GF-D8 (cell line): ENCODE data around the gene HHLA2.
"Not testable (repeated sequence)": the region's sequence is repeated elsewhere in the genome, so short reads cannot be mapped to it uniquely, and the experiment has no call there.

Experiments
- DNase-seq: peaks from one replicate; lab custom pipeline; 2025; lab: John Stamatoyannopoulos, UW

Gene HHLA2, protein sequence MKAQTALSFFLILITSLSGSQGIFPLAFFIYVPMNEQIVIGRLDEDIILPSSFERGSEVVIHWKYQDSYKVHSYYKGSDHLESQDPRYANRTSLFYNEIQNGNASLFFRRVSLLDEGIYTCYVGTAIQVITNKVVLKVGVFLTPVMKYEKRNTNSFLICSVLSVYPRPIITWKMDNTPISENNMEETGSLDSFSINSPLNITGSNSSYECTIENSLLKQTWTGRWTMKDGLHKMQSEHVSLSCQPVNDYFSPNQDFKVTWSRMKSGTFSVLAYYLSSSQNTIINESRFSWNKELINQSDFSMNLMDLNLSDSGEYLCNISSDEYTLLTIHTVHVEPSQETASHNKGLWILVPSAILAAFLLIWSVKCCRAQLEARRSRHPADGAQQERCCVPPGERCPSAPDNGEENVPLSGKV

DNA sequence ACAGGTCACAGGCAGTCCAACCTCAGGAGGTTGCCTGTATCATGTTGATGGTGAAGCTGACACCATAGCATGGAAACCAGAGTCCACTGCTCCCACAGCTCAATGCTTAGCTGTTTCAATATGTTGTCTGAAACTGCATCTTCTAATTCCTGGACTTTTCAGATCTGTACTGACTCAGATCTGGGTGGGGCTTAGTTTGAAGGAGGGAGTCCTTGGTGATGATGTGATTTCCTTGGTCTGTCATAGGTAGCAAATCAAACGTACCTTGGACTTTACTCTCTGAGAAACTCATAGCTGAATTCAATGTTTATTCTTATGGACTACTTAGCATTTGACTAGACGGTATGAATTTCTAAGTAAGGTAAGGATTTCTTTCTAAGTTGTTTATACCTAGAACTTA lies at the start of gene HHLA2:
Gene HHLA2, plus strand, starts transcription at position 310 of the 400 bp plus-strand sequence. CDS start 55,266 bp downstream, outside the sequence.
- no peak for DNase-seq

DNA sequence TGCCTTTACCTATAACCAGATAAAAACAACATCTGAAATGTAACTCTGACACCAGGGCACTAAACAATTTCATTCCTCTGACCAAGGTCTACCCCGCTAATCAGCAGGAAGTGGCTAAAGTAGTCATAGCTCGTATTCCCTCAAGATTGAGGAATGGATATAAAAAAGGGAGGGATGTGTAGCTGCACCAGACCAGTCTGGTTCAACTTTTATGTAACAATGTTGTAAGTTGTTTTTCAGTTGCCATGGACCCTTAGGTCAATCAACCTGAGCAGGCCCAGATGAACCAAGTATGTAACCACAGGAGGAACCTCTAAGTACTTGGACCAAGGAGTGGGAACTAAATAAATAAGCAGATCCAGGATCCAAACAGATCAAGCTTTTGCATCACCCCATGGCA lies 45.7 kb upstream of the HHLA2 start:
- DNase-seq, result no peak

DNA sequence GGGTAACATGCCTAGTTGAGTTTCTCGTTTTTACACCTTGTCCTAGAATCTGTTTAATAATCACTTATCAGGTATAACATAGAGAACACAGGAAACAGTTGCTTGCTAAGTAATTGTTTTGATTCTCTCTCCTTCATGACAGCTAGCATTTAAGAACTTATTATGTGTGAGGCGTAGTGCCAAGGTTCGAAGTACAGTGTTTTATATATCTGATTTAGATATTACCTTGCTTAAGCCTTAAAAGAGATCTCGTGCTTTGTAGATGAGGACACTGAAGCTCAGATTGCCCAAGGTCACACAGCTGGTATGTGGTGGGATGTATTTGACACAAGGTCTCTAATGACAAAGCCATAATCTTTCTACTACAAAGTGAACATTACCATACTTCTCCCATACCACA lies 45.1 kb upstream of the HHLA2 start:
- no peak for DNase-seq

DNA sequence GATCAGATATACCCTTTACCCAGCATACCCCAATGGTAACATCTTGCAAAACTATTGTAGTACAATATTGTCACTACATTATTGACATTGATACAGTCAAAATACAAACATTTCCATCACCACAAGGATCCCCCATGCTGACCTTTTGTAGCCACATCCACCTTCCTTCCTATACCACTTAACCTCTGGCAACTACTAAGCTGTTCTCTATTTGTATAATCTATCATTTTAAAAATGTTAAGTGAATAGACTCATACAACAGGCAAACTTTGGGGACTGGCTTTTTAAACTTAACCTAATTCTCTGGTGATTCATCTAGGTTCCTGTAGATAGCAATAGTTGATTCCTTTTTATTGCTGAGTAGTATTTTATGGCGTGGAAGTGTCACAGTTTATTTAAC lies 44.5 kb upstream of the HHLA2 start:
- DNase-seq, result no peak

DNA sequence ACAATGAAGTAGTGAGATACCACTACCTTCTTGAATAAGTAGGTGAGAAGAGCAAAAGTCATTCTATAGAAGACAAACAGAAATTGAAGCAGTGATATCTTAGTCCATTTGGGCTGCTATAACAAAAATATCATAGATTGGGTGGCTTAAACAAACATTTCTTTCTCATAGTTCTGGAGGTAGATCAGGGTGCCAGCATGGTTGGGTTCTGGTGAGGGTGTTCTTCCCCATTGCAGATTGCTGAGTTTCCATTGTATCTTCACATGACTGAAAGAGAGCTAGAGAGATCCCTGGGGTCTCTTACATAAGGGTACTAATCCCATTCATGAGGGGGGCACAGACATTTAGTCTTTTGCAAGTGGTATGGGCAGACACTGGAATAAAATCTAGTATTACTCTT lies 41.2 kb upstream of the HHLA2 start:
- no peak for DNase-seq

DNA sequence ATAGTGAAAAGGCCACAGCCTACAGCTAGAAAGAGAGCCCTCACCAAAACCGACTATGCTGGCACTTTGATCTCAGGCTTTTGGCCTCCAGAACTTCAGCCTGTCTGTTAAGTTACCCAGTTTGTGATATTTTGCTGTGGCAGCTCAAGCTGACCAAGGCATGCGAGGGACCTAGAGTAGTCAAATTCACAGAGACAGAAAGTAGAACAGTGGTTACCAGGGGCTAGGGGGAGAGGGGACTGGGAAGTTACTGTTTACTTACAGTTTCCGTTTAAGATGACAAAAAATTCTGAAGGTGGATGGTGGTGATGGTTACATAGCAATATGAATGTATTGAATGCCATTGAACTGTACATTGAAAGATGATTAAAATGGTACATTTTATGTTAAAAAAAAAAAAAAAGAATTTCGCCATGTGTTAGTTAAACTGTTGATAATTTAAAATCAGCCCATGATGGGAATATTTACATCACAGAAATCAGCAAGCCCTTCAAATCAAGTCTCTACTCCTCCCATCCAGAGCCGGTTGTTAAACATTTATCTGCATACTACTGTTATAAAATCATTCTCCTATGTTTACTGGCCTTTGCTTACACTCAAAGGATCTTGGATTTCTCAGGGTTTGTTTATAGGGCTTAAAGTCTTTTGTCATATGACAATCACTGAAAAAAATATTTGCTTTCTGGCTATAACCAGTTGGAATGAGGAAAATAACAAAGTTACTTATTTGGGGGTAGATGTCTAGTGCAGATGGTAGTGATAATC lies 31.6 kb upstream of the HHLA2 start:
- not testable (repeated sequence) for DNase-seq

DNA sequence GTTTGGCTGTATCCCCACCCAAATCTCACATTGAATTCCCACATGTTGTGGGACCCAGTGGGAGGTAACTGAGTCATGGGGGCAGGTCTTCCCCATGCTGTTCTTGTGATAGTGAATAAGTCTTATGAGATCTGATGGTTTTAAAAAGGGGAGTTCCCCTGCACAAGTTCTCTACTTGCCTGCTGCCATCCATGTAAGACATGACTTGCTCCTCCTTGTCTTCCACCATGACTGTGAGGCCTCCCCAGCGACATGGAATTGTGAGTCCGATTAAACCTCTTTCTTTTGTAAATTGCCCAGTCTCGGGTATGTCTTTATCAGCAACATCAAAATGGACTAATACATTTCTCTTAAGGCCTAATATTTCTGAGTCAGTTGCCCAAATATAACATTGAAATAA lies 28.1 kb upstream of the HHLA2 start:
- not testable (repeated sequence) for DNase-seq

DNA sequence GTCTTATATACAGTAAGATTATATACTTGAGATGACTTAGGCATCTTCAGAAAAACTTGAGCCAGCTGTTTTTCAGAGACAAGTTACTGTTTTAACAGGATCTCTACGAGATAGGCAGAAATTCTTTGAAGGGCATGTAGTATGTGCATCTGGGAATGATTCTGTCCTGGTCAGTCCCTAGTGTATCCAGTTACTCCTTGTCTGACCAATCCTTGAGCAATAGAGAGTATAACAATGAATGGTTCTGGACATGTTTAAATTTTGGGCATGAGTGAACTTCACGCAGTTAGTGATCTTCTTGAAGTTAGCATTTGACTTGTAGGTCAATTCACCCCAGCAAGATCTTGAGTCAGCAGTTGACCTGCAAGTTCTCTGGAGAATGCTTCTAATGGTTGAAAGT lies 24.7 kb upstream of the HHLA2 start:
- no peak for DNase-seq

DNA sequence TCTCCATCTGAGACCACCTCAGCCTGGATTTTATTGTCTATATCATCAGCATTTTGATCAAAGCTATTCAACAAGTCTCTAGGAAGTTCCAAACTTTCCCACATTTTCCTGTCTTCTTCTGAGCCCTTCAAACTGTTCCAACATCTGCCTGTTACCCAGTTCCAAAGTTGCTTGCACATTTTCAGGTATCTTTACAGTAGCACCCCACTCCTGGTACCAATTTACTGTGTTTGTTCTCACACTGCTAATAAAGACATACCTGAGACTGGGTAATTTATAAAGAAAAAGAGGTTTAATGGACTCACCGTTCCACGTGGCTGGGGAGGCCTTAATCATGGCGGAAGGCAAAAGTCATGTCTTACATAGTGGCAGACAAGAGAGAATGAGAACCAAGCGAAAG lies 17.3 kb upstream of the HHLA2 start:
- not testable (repeated sequence) for DNase-seq

DNA sequence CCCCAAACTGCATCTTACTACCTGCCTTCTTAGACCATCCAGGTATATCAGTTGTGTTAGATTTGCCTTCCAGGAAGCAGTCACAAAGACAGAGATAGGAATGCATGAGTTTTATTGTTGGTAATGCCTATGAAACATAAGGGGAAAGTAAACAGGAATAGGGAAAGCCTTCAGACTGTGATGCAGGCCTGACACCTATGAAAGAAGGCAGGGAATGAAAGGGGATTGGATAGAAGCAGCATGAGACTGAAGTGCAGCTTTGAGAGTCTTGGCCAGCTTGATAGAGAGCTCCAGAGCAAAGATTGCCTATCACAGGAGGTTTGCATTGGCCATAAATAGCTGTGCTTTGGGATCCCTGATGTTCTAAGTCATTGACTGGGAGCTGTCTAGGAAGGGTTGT lies 15.9 kb upstream of the HHLA2 start:
- no peak for DNase-seq

DNA sequence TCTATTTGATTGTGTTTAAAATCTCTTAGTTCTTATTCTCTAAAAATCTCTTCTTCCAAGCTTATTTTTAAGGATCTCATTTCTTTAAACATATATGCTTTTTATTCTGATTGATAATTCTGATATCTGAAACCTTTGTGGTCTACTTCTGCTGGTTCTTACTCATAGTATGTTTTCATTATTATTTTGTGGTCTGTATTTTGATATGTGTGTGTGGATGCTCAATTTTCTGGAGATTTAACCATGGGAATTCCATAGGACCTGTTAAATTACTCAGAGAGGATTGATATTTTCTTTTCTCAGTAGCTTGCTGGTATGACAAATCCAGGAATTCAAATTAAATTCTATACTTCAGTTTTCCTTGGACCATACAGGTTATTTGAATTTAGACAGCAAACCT lies 14.7 kb upstream of the HHLA2 start:
- no peak for DNase-seq

DNA sequence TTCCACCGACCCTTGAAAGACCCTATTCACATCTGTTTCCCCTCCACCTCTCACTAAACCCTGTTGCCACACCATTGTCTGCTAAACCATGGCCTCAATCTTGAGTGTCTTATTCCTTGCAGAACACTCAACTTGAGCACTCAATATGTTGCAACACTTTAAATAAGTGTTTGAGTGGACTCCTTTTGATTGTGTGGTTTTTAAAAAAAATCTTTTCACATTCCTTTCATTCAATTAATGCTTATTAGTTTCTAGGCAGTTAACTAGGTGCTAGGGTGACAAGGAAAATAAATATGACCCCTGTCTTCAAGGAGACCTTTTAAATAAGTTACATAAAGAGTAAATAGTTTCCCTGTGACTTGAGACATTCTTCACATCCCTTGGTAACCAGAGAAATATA lies 13.3 kb upstream of the HHLA2 start:
- no peak for DNase-seq

DNA sequence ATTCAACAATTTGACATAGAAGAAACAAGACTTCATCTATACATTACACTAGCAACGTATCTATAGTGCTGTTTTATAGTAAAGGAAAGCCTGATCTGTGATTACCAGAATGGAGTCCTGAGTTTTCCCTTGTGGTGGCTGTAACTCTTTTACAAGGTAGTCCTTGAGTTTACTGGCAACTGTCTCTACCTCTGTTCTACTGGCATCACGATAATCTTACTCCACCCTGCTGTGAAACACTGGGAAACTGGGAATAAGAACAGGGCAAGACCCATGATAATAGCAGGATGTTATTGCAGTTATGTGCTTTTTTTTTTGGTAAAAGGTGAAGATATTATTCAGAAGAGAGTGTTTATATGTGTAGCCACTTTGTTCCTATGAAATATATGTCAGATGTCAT lies 12.4 kb upstream of the HHLA2 start:
- no peak for DNase-seq

DNA sequence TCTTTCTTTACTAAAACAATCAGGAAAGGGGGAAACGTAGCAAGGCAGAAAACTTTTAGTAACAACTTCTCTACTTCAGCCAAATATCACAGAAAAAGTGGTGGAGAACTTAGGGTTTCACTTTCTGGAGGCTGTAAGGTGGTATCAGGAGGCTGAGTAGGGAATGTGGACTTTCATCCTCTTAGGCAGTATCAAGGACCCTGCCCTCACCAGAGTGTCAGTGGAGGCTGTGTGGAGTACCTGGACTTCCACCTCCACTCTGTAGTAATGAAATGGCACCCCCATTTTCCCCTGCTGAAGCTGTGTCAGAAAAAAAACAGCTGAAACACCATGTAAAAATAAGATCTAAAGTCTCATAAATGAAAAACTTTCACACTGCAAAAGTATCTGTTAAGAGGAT lies 11.2 kb upstream of the HHLA2 start:
- DNase-seq, result no peak

DNA sequence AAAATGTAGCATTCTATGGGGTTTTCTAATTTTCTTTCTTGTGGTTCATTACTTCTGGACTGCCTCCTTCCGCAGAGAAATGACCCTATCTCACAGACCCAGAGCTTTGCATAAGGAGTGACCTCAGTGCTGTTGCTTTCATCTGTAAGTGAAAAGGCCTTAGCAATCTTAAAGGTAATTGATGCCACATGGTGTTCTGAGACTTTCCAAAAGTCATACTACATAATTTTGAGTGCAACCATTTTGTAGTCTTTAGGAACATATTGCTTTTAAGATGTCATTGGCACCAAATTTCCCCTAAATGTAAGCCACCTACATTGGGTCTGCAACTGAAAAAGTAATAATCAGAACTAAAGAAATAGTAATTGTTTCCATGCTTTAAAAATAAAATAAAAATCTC lies 9.2 kb upstream of the HHLA2 start:
- DNase-seq, result no peak

DNA sequence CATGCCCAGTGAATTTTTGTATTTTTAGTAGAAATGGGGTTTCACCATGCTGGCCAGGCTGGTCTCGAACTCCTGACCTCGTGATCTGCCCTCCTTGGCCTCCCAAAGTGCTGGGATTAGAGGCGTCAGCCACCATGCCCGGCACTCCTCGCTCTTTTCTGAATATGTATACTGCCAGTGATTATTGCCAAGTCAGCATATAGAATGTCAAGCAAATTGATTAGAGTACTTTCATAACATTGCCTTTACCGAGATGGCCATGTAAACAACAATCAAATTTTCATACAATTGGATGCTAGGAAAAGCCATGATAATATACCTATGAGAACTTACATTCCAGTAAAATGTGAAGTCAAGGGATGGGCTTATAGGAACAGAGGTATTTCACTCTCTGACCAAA lies 8.2 kb upstream of the HHLA2 start:
- DNase-seq, result not testable (repeated sequence)

DNA sequence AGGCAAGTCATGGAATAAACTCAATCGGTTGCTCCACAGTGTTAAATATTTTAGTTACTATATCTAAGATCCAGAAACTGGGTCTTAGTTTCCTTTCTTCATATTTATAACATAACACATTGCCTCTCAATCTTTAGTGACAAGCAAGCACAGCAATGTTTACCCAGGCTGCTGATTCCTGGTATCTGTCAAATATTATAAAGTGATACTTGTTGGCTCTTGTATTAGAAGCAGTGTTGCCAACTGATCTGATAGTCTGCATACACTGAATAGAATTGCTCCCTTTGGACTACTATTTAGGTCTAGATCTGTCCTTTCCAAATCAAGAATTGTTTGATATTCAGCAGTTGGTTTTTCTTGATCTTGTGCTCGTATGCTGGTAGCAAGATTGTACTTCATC lies 7.2 kb upstream of the HHLA2 start:
- no peak for DNase-seq

DNA sequence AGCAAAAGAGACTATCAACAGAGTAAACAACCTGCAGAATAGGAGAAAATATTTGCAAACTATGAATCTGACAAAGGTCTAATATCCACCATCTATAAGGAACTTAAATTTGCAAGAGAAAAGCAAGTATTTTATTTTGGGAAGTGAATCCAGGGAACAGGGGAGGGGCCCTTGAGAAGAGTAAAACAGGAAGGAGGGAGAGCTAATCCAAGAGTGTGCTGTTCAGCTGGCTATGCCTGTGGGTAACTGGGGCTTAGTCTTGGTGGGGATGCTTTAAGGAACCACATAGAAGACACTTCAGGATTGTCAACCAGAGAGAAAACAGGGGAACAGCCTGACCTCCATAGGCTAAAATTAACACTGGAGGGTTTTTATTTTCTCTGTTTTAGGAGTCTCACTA lies 3.9 kb upstream of the HHLA2 start:
- DNase-seq, result no peak

DNA sequence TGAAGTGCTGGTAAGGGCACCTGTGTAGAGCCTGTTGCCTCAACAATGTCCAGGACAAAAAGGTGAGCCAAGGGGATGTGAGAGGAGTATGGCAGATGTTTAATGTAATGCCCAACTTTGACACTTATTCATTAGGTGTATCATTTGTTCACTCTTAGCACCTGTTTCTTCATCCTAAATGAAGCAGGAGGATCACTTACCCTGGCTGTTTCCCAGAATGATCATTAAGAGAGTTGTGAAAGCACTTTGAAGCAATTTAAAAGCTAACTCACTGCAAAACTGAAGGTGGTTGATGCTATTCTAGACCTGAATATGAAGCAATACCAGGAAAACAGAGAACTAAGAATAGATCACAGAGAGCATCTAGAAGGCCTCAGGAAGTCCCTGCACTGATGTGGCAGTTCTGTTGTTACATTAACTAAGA lies 3.4 kb upstream of the HHLA2 start:
- DNase-seq, result no peak

DNA sequence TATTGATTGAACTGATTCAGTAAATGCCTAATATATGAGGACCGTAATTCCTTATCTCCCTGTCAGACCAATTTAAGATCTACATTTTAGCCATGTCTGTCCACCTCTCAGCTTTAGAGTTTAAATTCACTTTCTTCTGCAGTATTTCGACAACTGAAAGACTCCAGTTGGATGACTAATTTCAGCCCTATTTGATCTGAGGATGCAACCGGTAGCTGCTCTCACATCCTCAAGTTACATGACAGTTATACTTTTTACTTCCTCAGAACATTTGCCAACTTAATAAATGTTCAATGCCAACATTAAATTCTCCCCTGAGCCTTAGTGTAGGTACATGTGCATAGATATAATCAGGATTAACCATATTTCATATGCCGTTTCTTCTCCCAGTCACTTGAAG lies 2.5 kb upstream of the HHLA2 start:
- no peak for DNase-seq

DNA sequence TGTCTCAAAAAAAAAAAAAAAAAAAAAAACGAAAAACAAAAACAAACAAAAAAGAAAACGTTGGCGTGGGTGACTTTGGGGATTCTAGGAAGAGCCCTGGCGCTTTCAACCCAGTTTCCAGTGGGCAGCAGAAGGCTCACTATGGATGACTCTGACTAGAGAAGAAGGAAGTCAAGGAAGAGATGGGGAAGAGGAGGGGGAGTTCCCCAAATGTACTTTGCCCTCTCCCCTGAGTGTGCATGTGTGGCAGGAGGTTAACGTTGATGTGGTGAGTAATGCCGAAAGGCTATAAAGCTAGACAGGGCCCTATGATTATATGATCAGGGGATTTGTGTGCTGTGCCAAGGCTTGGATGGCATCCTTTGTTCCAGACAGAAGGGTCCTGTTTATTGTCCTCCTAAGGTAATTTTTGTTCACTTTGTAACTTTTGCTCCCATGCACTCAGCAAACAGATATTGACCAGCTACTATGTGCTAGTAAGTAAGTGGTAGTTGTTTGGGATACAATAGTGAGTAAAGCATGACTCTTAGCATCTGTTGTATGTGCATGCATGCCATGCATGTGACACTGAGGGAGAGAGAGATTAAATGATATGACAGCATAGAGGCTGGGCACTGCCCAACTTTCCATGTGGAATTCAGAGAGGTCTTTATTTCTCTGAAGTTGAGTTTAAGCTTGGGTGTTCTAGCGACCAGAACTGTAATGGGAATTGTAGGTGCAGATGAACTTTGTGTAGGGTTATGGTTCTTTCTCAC lies 750 bp upstream of the HHLA2 start:
- no peak for DNase-seq

DNA sequence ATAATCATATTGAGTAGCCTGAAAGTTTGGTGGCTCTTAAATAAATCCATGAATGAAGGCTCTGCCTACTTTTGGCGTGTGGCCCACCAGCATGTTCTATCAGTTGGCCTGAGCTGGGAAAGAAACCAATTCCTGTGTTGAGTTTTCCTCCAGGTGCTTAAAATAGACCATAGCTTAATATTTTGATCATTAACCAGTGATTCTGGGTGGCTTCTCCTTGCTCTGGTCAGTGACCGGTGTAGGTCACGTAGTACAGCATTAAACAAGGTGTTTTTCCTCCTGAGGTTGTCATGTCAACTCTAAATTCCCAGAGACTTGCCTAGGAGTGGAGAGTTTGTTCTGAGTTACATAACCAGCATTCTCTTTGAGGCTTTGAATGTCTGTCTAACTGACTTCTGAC lies 1.3 kb downstream of the HHLA2 start:
- no peak for DNase-seq

DNA sequence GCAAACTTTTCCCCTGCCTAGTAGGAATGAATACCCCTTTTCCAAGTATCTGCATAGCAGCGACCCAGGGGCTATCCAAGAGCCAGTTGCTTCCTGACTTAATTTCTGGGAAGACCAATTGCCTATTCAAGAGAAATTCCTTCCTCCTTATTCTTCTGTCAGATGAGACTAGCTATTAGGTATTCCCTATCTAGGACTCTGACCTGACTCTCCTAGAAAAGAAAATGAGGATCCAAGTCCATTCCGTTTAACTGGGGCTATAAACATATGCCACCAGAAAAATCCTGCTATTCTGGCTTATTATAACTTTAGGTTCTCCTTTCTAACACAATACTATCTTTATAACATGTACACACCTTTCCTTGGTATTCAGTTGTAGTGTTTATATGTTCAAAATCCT lies 1.7 kb downstream of the HHLA2 start:
- DNase-seq, result no peak
